HepG2 (cell line): Measurements from ENCODE around the gene METTL1. TPM values are rescaled to one million over a fixed set of nuclear protein-coding genes. Genes with fewer than 3 reads are reported as not detected.

Experiments
- FLYWCH1 ChIP-seq: sonication (generic); formaldehyde crosslinking; IDR thresholded peaks from 2 replicates; pipeline ENCODE4 v1.8.1; 2023; ENCODE audit warnings: mild to moderate bottlenecking, missing genetic modification reagents
- HMGXB3 ChIP-seq: sonication (generic); formaldehyde crosslinking; IDR thresholded peaks from 2 replicates; pipeline ENCODE4 v1.4.0; 2020; ENCODE audit warnings: missing genetic modification reagents, borderline replicate concordance
- MED13 ChIP-seq: sonication (generic); formaldehyde crosslinking; IDR thresholded peaks from 2 replicates; pipeline ENCODE4 v1.5.0; 2020; ENCODE audit warnings: missing genetic modification reagents
- RBAK ChIP-seq: sonication (generic); formaldehyde crosslinking; IDR thresholded peaks from 2 replicates; pipeline ENCODE4 v1.5.1; 2020; ENCODE audit warnings: mild to moderate bottlenecking, missing genetic modification reagents
- RBFOX2 ChIP-seq: fragments of 200-400 bp; formaldehyde crosslinking; IDR thresholded peaks from 2 replicates; pipeline ENCODE4 v1.6.1; 2017; ENCODE audit warnings: low read depth, mild to moderate bottlenecking, low read length
- REPIN1 ChIP-seq: sonication (generic); formaldehyde crosslinking; IDR thresholded peaks from 2 replicates; pipeline ENCODE4 v1.8.0; 2022; ENCODE audit warnings: missing genetic modification reagents, low read depth, mild to moderate bottlenecking, borderline replicate concordance
- TCF12 ChIP-seq, 2 experiments: fragments of 450-650 bp in 1 of 2; sonication (generic) in 1 of 2; formaldehyde crosslinking in 1 of 2; IDR thresholded peaks; 2 replicates each; pipeline versions ENCODE4 v1.6.1 to v1.8.0; 2017 to 2022; ENCODE audit warnings: antibody characterized with exemption in 1 of 2, mild to moderate bottlenecking in 1 of 2, missing genetic modification reagents in 1 of 2, moderate library complexity in 1 of 2
- UBTF ChIP-seq: sonication (generic); formaldehyde crosslinking; IDR thresholded peaks from 2 replicates; pipeline ENCODE4 v1.4.0; 2020; ENCODE audit warnings: mild to moderate bottlenecking, missing genetic modification reagents
- ZGPAT ChIP-seq: IDR thresholded peaks from 2 replicates; pipeline ENCODE4 v1.6.1; 2016; ENCODE audit warnings: mild to moderate bottlenecking
- ZKSCAN5 ChIP-seq: sonication (generic); formaldehyde crosslinking; IDR thresholded peaks from 2 replicates; pipeline ENCODE4 v1.5.1; 2020; ENCODE audit warnings: mild to moderate bottlenecking, missing genetic modification reagents
- ZNF12 ChIP-seq: sonication (generic); formaldehyde crosslinking; IDR thresholded peaks from 2 replicates; pipeline ENCODE4 v1.5.0; 2020; ENCODE audit warnings: missing genetic modification reagents
- ZNF124 ChIP-seq: sonication (generic); formaldehyde crosslinking; IDR thresholded peaks from 2 replicates; pipeline ENCODE4 v1.4.0; 2020; ENCODE audit warnings: missing genetic modification reagents
- ZNF543 ChIP-seq: sonication (generic); formaldehyde crosslinking; IDR thresholded peaks from 2 replicates; pipeline ENCODE4 v1.4.0; 2020; ENCODE audit warnings: mild to moderate bottlenecking, missing genetic modification reagents
- ZNF597 ChIP-seq: sonication (generic); formaldehyde crosslinking; IDR thresholded peaks from 2 replicates; pipeline ENCODE4 v1.5.0; 2020; ENCODE audit warnings: missing genetic modification reagents
- ZNF704 ChIP-seq: sonication (generic); formaldehyde crosslinking; IDR thresholded peaks from 2 replicates; pipeline ENCODE4 v1.8.1; 2023; ENCODE audit warnings: mild to moderate bottlenecking, inconsistent platforms, moderate library complexity, missing genetic modification reagents, borderline replicate concordance
- ZSCAN25 ChIP-seq: sonication (generic); formaldehyde crosslinking; IDR thresholded peaks from 2 replicates; pipeline ENCODE4 v1.8.0; 2022; ENCODE audit warnings: mild to moderate bottlenecking, missing genetic modification reagents
- polyA plus RNA-seq, 8 experiments: library from polyadenylated mRNA; depleted of rRNA in 3 of 8; stranded (reverse) in 7 of 8; unstranded in 1 of 8; fragments of >200 nt; fragmentation: Illumina TruSeq in 4 of 8; extraction: Trizol in 4 of 8; gene quantifications; 2 replicates each; pipeline versions ENCODE4 v1.2.1 to v1.2.3, GENCODE V29; 2011 to 2016; ENCODE audit warnings: low read depth in 4 of 8, missing spikeins in 1 of 8, mixed read lengths in 1 of 8; ENCODE audit not compliant: insufficient read depth in 1 of 8
- total RNA-seq, 5 experiments: library from RNA; depleted of rRNA; stranded (reverse); fragments of >200 nt; fragmentation: Illumina TruSeq; extraction: Trizol; gene quantifications; 2 replicates each; pipeline ENCODE4 v1.2.3, GENCODE V29; 2016; ENCODE audit warnings: low read depth in 1 of 5

Gene METTL1
- total and polyA plus RNA-seq, 2 of the 13 experiments (the other 11 are each of a cell fraction or from before 2014, with no cell fraction given): 34.7 to 36.9 TPM

- TF ChIP-seq ZNF704 (CRISPR knock-in tag): 0 out of 2 replicates have a peak, but pooled peaks have one; percentile 11
- TF ChIP-seq FLYWCH1 (CRISPR knock-in tag): 0 out of 2 replicates have a peak, but pooled peaks have one; percentile 21
- no peak for TF ChIP-seq ZNF597 (CRISPR knock-in tag)
- peak; percentile 34; the same call in 1 of the 2 replicates for TF ChIP-seq MED13
- 0 out of 2 replicates have a peak, but pooled peaks have one; percentile 18 for TF ChIP-seq ZKSCAN5 (CRISPR knock-in tag)
- no peak for TF ChIP-seq ZNF543 (CRISPR knock-in tag)
- TF ChIP-seq ZNF12 (CRISPR knock-in tag): 0 out of 2 replicates have a peak, but pooled peaks have one; percentile 50
- peak; percentile 33; the same call in 1 of the 2 replicates for TF ChIP-seq ZGPAT
- no peak for TF ChIP-seq REPIN1 (CRISPR knock-in tag)
- TF ChIP-seq RBAK: 0 out of 2 replicates have a peak, but pooled peaks have one; percentile 37
- 0 out of 2 replicates have a peak, but pooled peaks have one; percentile 20 for TF ChIP-seq ZSCAN25 (CRISPR knock-in tag)
- no peak for TF ChIP-seq HMGXB3 (CRISPR knock-in tag)
- peak; percentile 80 for TF ChIP-seq UBTF (CRISPR knock-in tag)
- TF ChIP-seq ZNF124 (CRISPR knock-in tag): 0 out of 2 replicates have a peak, but pooled peaks have one; percentile 43
- TF ChIP-seq TCF12 (IDR thresholded peaks at IDR 0.05): no peak
- TF ChIP-seq TCF12 (CRISPR knock-in tag; IDR thresholded peaks at IDR 0.05): 0 out of 2 replicates have a peak, but pooled peaks have one; percentile 24
- TF ChIP-seq RBFOX2: peak; percentile 69
These were observed 771 bp upstream of the METTL1 start, which contains the start of gene EEF1AKMT3 (continued) for GRCh38 chr12:57772429-57773322.
